HG03442 (cell line): ENCODE data around the gene OPN1MW.
"Not testable (repeated sequence)": the region's sequence is repeated elsewhere in the genome, so short reads cannot be mapped to it uniquely, and the experiment has no call there.

ENCODE experiments used
- ATAC-seq: cut with Tn5 transposase; IDR thresholded peaks from one replicate; pipeline ENCODE4 v1.9.1; 2021; ENCODE audit warnings: mild to moderate bottlenecking, moderate library complexity; ENCODE audit not compliant: unreplicated experiment

The OPN1MW gene

DNA sequence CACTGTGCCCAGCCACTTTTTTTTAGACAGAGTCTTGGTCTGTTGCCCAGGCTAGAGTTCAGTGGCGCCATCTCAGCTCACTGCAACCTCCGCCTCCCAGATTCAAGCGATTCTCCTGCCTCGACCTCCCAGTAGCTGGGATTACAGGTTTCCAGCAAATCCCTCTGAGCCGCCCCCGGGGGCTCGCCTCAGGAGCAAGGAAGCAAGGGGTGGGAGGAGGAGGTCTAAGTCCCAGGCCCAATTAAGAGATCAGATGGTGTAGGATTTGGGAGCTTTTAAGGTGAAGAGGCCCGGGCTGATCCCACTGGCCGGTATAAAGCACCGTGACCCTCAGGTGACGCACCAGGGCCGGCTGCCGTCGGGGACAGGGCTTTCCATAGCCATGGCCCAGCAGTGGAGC is at the start of gene OPN1MW:
TSS of gene OPN1MW (plus strand) at position 301 of the 400 bp plus-strand sequence. CDS start at position 383, 82 bp downstream.
- ATAC-seq, result not testable (repeated sequence)

DNA sequence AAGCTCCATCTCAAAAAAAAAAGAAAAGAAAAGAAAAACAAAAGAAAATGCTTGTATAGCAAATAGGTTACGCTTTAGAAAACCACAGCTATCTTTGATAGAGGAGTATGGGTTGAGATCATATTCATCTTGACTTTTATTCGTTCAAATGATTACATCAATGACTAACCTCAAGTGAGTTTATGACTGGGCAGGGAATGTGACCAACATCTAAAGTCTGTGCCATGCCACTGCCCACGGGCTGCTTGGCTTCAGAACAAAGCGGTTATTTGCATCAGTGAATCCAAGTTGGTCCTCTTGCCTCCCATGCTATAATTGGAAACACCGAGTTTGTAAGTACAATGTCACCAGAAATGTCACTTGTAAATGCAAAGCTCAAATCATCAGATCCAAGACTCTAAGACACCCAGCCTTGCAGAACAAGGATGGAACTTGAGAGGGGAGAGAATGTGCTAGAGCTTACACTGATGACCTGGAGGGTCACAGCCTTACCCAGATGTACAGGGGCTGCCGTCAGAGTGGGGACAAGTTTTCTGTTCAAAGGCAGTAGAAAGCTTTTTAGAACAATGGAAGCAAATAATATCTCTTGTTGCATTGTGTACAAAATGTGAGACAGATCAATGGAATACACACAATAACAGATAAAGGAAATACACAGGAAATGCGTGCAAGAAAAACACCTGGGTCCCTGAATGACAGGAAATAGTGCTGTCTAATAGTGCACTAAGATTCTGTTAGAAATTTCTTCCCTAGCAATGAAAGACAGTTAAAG is 46.8 kb upstream of the OPN1MW start:
- no peak for ATAC-seq

DNA sequence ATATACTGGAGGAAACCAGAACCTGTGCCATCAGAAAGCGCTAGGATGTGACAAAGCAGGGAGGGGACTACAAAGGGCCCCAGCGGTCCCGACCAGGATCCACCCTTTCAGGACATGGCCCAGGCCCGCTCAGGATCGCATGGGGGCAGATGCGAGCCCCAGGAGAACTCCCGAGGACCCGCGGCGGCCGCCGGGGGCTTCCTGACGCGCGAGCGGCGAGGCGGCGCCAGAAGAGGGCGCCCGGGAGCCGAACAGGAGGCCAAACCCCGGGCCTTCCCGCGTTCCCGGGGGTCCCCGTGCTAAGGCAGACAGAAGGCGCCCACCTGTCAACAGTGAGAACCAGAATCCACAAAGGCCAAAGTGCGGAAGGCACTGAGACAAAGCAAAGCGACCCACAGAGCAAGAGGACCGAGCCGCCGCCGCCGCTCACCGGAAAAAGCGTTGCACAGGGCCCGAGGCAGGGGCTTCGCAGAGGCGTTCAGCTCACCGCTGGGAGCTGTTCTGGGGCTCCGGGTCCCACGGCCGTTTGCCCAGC is 45.7 kb upstream of the OPN1MW start:
- no peak for ATAC-seq

DNA sequence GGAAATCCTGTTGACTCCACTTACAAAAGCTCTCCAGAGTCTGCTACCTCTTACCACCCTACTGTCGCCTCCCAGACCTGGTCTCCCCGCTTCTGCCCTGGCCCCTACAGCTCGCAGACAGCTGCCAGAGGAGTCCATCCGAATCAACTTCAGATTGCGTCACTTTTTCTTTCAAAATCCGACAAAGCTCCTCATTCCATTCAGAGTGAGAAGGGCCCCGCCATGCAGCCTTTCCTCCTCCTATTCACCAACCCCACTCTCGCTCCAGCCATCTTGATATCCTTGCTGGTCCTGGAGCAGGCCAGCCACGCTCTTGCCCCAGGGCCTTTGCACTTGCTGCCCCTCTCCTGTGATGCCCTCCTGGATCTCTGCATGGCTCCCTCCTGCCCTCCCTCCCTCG is 43.5 kb upstream of the OPN1MW start:
- ATAC-seq, result no peak

DNA sequence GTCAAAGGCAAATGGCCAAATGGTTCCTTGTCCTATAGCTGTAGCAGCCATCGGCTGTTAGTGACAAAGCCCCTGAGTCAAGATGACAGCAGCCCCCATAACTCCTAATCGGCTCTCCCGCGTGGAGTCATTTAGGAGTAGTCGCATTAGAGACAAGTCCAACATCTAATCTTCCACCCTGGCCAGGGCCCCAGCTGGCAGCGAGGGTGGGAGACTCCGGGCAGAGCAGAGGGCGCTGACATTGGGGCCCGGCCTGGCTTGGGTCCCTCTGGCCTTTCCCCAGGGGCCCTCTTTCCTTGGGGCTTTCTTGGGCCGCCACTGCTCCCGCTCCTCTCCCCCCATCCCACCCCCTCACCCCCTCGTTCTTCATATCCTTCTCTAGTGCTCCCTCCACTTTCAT is 42.2 kb upstream of the OPN1MW start:
- ATAC-seq, result no peak

DNA sequence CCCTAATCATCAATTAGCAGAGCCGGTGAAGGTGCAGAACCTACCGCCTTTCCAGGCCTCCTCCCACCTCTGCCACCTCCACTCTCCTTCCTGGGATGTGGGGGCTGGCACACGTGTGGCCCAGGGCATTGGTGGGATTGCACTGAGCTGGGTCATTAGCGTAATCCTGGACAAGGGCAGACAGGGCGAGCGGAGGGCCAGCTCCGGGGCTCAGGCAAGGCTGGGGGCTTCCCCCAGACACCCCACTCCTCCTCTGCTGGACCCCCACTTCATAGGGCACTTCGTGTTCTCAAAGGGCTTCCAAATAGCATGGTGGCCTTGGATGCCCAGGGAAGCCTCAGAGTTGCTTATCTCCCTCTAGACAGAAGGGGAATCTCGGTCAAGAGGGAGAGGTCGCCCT is 41.7 kb upstream of the OPN1MW start:
- ATAC-seq, result no peak

DNA sequence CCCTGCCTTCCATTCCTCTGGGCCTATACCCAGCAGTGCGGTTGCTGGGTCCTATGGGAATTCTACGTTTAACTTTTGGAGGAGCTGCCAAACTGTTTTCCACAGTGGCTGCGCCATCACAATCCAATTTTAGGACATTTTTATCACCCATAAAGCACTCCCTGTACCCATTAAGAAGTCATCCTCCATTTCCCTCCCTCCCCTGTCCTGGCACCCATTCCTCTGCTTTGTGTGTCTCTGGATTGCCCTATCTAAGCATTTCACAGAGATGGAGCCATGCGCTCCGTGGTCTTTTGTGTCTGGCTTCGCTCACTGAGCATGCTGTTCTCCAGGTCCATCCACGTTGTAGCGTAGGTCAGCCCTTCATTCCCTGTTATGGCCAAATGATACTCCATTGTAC is 40.0 kb upstream of the OPN1MW start:
- no peak for ATAC-seq

DNA sequence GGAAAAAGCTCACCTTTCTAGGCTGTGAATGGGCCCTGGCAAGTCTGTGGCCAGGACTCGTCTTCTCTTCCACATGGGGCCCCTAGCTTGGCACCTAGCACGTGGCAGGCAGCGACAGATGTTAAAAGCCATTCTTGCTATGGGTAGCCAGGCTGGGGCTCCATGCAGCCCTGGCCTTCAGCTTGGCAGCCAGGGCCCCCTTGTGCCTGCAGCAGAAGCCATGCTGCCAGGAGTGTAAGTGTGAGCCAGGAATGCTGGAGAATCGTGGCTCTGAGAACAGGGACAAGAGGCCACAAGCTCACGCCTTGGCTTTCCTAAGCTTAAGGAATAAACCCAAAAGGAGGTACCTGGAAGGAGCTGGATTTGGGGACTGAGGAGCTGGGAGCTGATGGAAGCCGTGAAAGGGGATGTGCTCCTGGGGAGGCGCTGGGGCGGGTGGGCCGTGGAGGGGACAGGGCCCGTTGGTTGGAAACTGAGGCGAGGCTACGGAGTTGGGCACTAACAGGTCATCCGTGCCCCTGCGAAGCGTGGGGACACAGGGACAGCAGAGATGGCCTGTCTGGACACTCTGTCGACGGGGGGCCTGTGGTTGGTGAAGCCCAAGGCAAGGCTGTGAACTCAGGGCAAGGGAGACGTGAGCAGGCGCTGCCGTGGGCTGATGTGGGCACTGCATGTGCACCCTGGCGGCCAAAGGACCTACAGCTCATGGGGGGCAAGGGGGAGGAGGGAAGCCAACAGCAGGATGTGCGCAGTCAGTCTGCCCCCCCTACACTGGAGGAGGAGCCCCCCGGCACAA is 39.2 kb upstream of the OPN1MW start:
- no peak for ATAC-seq

DNA sequence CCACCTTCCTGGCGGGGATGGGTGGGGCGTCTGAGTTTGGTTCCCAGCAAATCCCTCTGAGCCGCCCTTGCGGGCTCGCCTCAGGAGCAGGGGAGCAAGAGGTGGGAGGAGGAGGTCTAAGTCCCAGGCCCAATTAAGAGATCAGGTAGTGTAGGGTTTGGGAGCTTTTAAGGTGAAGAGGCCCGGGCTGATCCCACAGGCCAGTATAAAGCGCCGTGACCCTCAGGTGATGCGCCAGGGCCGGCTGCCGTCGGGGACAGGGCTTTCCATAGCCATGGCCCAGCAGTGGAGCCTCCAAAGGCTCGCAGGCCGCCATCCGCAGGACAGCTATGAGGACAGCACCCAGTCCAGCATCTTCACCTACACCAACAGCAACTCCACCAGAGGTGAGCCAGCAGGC is 38.4 kb upstream of the OPN1MW start, which contains the start of gene OPN1LW:
TSS of gene OPN1LW (plus strand) at position 234 of the 400 bp plus-strand sequence. CDS start at position 275, 41 bp downstream.
- ATAC-seq, result not testable (repeated sequence)

DNA sequence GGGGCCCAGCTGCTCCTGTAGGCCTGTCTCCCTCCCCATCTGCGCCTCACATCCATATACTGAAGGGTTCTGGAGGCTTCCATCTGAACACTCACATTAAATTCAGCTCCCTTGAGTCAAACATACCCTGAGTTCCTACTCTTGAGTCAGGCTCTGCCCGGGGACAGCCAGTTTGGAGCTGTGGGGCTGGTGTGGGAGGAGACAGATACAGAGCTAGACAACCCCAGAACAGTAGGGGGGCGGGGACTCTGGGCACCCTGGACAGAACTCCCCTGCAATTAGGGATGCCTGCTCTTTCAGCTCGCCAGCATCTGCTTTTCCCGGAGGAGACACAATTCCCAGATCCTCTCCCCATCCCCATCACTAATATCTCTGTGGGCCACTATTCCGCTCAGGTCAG is 31.4 kb upstream of the OPN1MW start:
- ATAC-seq, result not testable (repeated sequence)

DNA sequence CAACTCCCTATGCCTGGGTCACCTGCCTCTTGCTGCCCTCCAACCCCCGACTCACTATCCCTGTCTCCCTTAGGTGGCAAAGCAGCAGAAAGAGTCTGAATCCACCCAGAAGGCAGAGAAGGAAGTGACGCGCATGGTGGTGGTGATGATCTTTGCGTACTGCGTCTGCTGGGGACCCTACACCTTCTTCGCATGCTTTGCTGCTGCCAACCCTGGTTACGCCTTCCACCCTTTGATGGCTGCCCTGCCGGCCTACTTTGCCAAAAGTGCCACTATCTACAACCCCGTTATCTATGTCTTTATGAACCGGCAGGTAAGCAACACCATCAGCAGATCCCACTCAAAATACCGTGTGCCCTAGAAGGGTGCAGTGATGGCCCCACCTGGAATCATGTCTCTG is 26.2 kb upstream of the OPN1MW start:
- not testable (repeated sequence) for ATAC-seq

DNA sequence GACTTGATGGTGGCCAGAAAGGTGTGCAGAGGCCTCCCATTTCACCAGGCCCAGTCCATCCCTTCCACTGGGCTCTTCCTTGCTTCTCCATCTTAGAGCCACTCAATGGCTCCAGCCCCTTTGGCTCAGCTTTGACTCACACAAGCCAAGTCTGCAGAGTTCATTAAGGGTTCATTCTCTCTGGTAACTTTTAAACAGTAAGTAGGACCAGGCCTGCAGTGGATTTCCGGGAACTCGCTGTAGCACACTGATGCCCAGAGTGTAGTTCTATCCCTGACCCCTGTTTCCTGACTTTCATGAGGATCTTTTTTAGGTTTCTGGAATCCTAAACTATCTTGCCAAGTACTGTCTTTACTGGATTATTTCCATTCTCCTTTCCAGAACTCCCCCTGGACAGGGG is 25.2 kb upstream of the OPN1MW start:
- ATAC-seq, result not testable (repeated sequence)

DNA sequence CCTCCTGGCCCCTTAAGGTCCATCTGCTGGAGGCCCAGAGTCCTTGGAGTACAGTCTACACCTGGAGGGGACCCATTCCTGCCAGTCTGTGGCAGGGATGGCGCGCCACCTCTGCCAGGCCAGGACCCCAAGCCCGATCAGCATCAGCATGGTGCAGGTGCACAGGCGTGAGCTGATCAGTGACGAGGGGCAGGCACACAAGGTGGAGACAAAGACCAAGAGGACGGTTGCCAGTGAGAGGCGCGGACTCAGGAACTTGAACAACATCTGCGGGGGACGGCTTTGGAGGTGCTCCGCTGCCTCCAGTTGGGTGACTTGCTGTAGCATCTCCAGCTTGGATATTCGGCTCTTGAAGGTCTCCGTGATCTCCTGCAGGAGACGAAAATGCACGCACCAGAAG is 23.1 kb upstream of the OPN1MW start:
- not testable (repeated sequence) for ATAC-seq

DNA sequence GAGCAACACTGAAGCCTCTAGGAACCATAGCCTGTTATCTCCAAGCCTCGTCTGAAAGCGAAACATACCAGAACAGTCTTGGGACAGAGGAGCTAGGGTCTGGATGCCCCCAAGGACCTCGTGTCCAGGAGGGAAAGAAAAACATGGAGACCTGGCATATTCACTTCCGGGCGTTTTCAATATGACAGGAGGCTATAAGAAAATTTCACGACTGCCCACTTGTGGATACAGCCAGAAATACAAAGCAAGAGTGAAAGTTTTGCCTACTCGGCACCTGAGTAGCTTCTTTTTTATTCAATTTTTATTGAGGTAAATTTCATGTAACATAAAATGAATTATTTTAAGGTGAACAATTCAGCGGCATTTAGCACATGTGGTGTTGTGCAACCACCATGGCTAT is 17.5 kb upstream of the OPN1MW start:
- not testable (repeated sequence) for ATAC-seq

DNA sequence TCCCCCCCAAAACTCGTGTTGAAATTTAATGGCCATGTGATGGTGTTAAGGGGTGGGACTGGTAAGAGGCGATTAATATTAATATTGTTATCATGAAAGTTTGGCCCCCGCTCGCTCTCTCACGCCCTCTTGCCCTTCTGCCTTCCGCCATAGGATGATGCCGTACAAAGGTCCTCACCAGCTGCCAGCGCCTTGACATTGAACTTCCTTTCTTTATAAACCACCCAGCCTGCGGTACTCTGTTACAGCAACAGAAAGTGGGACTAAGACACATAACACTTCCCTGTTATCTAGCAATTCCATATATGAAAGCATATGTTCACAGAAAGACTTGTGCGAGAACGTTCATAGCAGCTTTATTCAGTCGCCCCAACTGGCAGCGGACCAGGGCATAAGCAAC is 14.0 kb upstream of the OPN1MW start:
- ATAC-seq, result not testable (repeated sequence)

DNA sequence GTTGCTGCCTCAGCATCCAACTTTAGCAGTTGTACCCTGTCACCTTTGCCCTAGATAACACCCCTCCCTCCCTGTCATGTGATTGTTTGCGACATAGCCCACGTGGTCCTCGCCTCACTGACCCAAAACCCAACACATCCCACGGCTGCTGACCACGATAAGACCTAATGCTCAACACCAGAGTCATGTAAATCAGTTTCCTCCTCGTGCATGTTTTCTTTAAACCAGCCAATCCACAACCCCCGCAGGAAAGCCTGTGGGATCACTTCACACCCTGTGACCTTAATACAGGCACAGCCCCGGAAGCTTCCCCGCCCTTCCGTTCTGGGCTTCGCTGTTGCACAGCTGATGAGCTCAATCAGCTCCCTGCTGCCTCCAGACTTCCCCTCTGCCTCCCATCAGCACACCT is 9.9 kb upstream of the OPN1MW start:
- peak; percentile 73 for ATAC-seq

DNA sequence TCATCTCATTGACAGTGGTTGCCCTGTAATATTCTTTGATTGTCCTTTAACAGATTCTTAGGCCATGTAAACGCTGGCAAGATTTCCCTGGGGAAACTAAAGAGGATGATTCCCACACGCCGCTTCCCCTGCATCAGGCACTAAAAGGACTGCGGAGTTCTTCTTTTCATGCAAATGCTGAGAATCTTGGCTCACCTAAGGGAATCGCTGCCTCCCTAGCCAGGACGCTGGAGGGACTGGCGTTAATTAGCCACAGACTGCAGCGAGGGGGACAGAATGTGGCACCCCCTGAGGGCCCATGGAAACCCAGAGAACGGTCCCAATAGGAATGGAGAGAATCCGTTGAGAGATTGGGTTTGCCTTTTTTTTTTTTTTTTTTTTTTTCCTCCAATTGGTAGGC is 8.0 kb upstream of the OPN1MW start:
- not testable (repeated sequence) for ATAC-seq

DNA sequence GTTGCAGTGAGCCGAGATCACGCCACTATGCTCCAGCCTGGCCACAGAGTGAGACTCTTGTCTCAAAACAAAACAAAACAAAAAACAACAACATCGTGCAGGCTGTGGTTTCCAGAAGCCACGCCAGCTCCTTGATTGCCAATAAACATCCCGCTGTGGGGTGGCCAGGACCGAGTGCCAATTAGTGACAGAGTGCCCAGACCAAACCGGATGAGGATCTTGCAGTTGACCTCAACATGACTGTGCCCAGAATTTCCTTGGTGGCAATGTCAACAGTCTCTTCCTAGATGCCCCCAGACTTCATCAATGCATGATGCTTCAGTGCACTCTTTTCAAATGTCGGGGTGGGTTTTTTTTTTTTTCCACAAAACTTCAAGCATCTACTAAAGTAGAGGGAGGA is 1.4 kb downstream of the OPN1MW start:
- not testable (repeated sequence) for ATAC-seq

DNA sequence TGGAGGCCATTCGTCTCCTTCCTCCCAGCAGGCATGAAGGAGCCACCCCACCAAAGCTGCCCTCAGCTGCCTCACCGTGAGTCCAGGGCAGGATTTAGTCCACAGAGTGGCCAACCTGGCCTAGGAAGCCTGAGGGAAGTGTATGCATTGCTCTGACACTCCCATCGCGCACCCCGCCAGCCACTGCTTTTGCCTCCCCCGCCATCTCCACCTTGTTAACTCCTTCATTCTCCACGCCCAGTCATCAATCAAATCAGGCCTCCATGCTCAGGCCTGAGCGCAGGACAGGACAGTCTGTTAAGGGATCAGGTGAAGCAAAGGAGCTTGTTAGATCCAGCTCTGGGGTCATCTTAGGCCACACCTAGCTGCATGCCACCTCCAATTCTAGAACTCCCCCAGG is 10.4 kb downstream of the OPN1MW start:
- not testable (repeated sequence) for ATAC-seq

DNA sequence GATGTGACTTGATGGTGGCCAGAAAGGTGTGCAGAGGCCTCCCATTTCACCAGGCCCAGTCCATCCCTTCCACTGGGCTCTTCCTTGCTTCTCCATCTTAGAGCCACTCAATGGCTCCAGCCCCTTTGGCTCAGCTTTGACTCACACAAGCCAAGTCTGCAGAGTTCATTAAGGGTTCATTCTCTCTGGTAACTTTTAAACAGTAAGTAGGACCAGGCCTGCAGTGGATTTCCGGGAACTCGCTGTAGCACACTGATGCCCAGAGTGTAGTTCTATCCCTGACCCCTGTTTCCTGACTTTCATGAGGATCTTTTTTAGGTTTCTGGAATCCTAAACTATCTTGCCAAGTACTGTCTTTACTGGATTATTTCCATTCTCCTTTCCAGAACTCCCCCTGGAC is 11.9 kb downstream of the OPN1MW start:
- ATAC-seq, result not testable (repeated sequence)

DNA sequence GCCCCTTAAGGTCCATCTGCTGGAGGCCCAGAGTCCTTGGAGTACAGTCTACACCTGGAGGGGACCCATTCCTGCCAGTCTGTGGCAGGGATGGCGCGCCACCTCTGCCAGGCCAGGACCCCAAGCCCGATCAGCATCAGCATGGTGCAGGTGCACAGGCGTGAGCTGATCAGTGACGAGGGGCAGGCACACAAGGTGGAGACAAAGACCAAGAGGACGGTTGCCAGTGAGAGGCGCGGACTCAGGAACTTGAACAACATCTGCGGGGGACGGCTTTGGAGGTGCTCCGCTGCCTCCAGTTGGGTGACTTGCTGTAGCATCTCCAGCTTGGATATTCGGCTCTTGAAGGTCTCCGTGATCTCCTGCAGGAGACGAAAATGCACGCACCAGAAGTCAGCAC is 14.1 kb downstream of the OPN1MW start:
- not testable (repeated sequence) for ATAC-seq
